SIG-M5 treated with dmso at 0.1 percent for 504 hours (cell line): ENCODE results near the gene TMC2.
"Not testable (repeated sequence)": the region's sequence is repeated elsewhere in the genome, so short reads cannot be mapped to it uniquely, and the experiment has no call there.

ENCODE experiments used
- DNase-seq: peaks from one replicate; lab custom pipeline; 2025; ENCODE audit not compliant: unreplicated experiment; lab: John Stamatoyannopoulos, UW

The TMC2 gene

GRCh38 chr20:2657674-2658073 lies 121.3 kb downstream of the TMC2 start:
- no peak for DNase-seq

- peak; percentile 20 for DNase-seq
These were observed 122.3 kb downstream of the TMC2 start for GRCh38 chr20:2658414-2659354.

- DNase-seq: no peak
These were observed 123.2 kb downstream of the TMC2 start for GRCh38 chr20:2659547-2659946.

GRCh38 chr20:2663364-2663886 lies 127.1 kb downstream of the TMC2 start:
- DNase-seq: no peak

GRCh38 chr20:2663887-2664719 lies 127.7 kb downstream of the TMC2 start, which contains the start of gene IDH3B:
IDH3B (minus strand) TSS chr20:2664216; CDS start chr20:2664188, 28 bp downstream.
- DNase-seq: peak; percentile 97

- peak; percentile 74 for DNase-seq
These were observed 135.6 kb downstream of the TMC2 start for GRCh38 chr20:2671977-2672376.

GRCh38 chr20:2672446-2672845 lies 136.1 kb downstream of the TMC2 start:
- no peak for DNase-seq

GRCh38 chr20:2673453-2673852 lies 137.1 kb downstream of the TMC2 start:
- no peak for DNase-seq

- DNase-seq: peak; percentile 23
These were observed 143.7 kb downstream of the TMC2 start for GRCh38 chr20:2680046-2680445.

GRCh38 chr20:2682040-2682439 lies 145.7 kb downstream of the TMC2 start:
- DNase-seq: not testable (repeated sequence)

GRCh38 chr20:2684817-2685216 lies 148.4 kb downstream of the TMC2 start:
- peak; percentile 91 for DNase-seq

GRCh38 chr20:2687514-2687913 lies 151.1 kb downstream of the TMC2 start:
- no peak for DNase-seq

- DNase-seq: peak; percentile 7
These were observed 151.7 kb downstream of the TMC2 start for GRCh38 chr20:2688041-2688591.

GRCh38 chr20:2690213-2690612 lies 153.8 kb downstream of the TMC2 start:
- no peak for DNase-seq

- no peak for DNase-seq
These were observed 154.3 kb downstream of the TMC2 start for GRCh38 chr20:2690718-2691117.

- DNase-seq: no peak
These were observed 154.8 kb downstream of the TMC2 start for GRCh38 chr20:2691127-2691526.
